Transverse colon (tissue), 4 donors: ENCODE results near the gene ICAM1. TPM values are rescaled to one million over a fixed set of nuclear protein-coding genes. Genes with fewer than 3 reads are reported as not detected.
A peak's percentile ranks its signal among the peaks of the same experiment; 100 is the strongest.

Source experiments
- DNase-seq: peaks from one replicate; pipeline ENCODE4 v3.0.0-alpha.2; 2019
- H3K27ac ChIP-seq, 4 donors: fragments of 200-600 bp; sonication (generic); 2 replicates each; pipeline ENCODE4 v1.5.1; 2016 to 2018; ENCODE audit warnings: inconsistent platforms in 4 of 4
- H3K27me3 ChIP-seq: fragments of 200-600 bp; sonication (generic); 2 replicates; pipeline ENCODE4 v1.5.1; 2017; ENCODE audit warnings: inconsistent platforms
- H3K36me3 ChIP-seq, 4 donors: fragments of 200-600 bp; sonication (generic); 2 replicates each; pipeline ENCODE4 v1.5.1; 2017 to 2019; ENCODE audit warnings: inconsistent platforms in 4 of 4
- H3K4me1 ChIP-seq, 4 donors: fragments of 200-600 bp; sonication (generic); 2 replicates each; pipeline ENCODE4 v1.5.1; 2017 to 2020; ENCODE audit warnings: inconsistent platforms in 4 of 4
- H3K4me3 ChIP-seq, 4 donors: fragments of 200-600 bp; sonication (generic); 1 replicate in 1 of 4; 2 replicates in 3 of 4; pipeline versions ENCODE4 v1.5.1 to v1.6.1; 2017 to 2019; ENCODE audit warnings: inconsistent platforms in 4 of 4
- H3K9me3 ChIP-seq, 2 donors: fragments of 200-600 bp; sonication (generic); 2 replicates each; pipeline ENCODE4 v1.5.1; 2017 to 2019; ENCODE audit warnings: inconsistent platforms in 2 of 2
- EP300 ChIP-seq: sonication (generic); formaldehyde crosslinking; IDR thresholded peaks from one replicate; pipeline ENCODE4 v1.6.1; 2017; ENCODE audit warnings: antibody characterized with exemption, low read depth
- POLR2A ChIP-seq: fragments of 450-650 bp; IDR thresholded peaks from one replicate; pipeline ENCODE4 v1.6.1; 2016; ENCODE audit warnings: antibody characterized with exemption, mild to moderate bottlenecking, moderate library complexity
- POLR2AphosphoS5 ChIP-seq, 3 donors: sonication (generic); formaldehyde crosslinking; IDR thresholded peaks; one replicate each; pipeline ENCODE4 v1.6.1; 2016; ENCODE audit warnings: antibody characterized with exemption in 3 of 3
- WGBS, 2 donors: methylation state at CpG; one replicate each; pipeline ENCODE4 v1.1.5; 2018; ENCODE audit warnings: low coverage in 1 of 2; 5-methylcytosine and 5-hydroxymethylcytosine counted together
- in situ Hi-C, 4 donors: fragments of 200-750 bp; cut with MboI; loops; one replicate each; pipeline versions ENCODE4 v1.15.0 to v1.15.1; 2017; ENCODE audit warnings: low sequenced_read_pairs in 3 of 4, low pct_ligation_motif_present in 1 of 4, low pct_unique_long_range_greater_than_20kb in 1 of 4
- intact Hi-C: fragments of 100-400 bp; cut with DNase I; formaldehyde crosslinking; loops from one replicate; pipeline ENCODE4 v1.15.1; 2023; ENCODE audit warnings: low total_unique reads
- total RNA-seq, 4 donors: library from RNA; depleted of rRNA; stranded (reverse); fragments of >200 nt; gene quantifications; one replicate each; pipeline ENCODE4 v1.1.0, GENCODE V29; 2016
- TF ChIP-seq, protein P1 (sequence below), 5 experiments: fragments of 200-600 bp in 3 of 5; fragments of 450-650 bp in 2 of 5; sonication (generic) in 3 of 5; IDR thresholded peaks; 1 replicate in 2 of 5; 2 replicates in 3 of 5; pipeline ENCODE4 v1.5.1; 2016 to 2017; ENCODE audit warnings: antibody characterized with exemption in 5 of 5, inconsistent platforms in 3 of 5, mild to moderate bottlenecking in 2 of 5, moderate library complexity in 1 of 5

Gene ICAM1
- total RNA-seq, 4 donors from 2014 or later, result 6.4 to 26.6 (median 7.7) TPM

DNA sequence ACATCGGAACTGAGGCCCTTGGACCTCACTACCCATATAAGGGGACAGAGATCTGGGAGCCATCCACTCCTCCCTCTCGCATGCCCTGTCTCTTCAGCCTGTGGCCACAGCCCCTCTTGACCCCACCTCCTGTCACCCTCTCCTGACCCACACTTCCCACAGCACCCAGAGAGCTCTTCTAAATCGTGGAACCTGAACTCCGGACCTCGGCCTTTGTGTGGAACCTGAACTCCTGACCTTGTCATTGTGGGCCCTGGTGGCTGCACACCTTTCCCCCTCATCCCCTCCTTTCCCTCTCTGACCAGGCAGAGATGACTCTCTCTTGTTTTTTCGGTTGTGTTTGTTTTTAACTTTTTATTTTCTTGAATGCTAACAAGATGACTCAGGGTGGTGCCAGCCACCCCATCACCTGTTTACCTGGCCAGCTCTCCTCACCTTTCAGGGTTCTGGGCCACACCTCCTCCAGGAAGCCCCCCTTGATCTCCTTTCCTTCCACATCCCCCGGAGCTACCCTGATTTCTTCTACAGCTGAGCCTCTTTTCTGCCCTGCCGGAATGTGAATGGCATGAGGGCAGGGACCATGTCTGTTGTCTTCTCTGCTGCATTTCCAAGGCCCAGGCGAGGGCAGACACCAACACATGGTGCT, 13.8 kb upstream of the ICAM1 start:
- TF ChIP-seq POLR2AphosphoS5 (IDR thresholded peaks at IDR 0.05) (no peak), EP300 (no peak), POLR2A (no peak)
- TF ChIP-seq, protein P1, sequence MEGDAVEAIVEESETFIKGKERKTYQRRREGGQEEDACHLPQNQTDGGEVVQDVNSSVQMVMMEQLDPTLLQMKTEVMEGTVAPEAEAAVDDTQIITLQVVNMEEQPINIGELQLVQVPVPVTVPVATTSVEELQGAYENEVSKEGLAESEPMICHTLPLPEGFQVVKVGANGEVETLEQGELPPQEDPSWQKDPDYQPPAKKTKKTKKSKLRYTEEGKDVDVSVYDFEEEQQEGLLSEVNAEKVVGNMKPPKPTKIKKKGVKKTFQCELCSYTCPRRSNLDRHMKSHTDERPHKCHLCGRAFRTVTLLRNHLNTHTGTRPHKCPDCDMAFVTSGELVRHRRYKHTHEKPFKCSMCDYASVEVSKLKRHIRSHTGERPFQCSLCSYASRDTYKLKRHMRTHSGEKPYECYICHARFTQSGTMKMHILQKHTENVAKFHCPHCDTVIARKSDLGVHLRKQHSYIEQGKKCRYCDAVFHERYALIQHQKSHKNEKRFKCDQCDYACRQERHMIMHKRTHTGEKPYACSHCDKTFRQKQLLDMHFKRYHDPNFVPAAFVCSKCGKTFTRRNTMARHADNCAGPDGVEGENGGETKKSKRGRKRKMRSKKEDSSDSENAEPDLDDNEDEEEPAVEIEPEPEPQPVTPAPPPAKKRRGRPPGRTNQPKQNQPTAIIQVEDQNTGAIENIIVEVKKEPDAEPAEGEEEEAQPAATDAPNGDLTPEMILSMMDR (IDR thresholded peaks at IDR 0.05), result no peak
- no peaks in the 10 kb centered on the region for H3K9me3 ChIP-seq
- H3K27me3 ChIP-seq, result no peaks in the 10 kb centered on the region
- H3K4me1 ChIP-seq, result peaks cover 6 to 12% (median 7%) of the 10 kb centered on the region in 4 donors
- WGBS, 2 donors, result 79 to 80% methylated on average over 4 to 9 of the region's 9 CpGs
- peaks cover 0 to 37% (median 6%) of the 10 kb centered on the region in 4 donors for H3K36me3 ChIP-seq
- no peak for DNase-seq
- no peak overlapping the region for H3K27ac ChIP-seq
- intact Hi-C loops (no loop called here), in situ Hi-C loops (loop anchor here in 1 of 4 donors (5.0 kb wide), 1 partner anchor 130 kb away; no protein-coding TSS in a partner anchor)
- H3K4me3 ChIP-seq, result no peak overlapping the region

DNA sequence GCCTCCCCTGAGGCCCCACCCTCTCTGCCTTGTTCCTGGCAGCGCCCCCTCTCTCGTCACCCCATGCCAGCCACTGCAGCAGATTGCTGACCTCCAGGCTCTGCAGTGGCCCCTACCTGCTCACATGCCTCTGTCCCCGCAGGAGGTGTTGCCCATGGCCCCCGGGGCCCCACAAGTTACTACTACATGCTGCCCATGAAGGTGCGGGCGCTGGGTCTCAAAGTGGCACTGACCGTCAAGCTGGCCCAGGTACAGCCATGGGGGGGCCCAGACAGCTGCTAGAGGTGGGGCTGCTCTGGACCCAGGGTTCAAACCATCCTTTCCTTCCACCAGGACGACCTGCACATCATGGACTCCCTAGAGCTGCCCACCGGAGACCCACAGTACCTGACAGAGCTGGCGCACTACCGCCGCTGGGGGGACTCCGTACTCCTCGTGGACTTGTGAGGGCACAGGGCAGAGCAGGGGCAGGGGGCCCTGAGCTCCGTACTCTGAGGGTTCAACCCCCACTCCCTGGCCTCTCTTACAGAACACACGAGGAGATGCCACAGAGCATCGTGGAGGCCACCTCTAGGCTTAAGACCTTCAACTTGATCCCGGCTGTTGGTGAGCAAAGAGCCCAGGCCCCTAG, 12.7 kb upstream of the ICAM1 start:
- Histone ChIP-seq H3K4me1 (peaks cover 0 to 5% (median 0%) of the 10 kb centered on the region in 4 donors), H3K27me3 (no peaks in the 10 kb centered on the region), H3K4me3 (no peak overlapping the region), H3K36me3 (peaks cover 0 to 37% (median 6%) of the 10 kb centered on the region in 4 donors), H3K27ac (no peak overlapping the region), H3K9me3 (no peaks in the 10 kb centered on the region)
- in situ Hi-C loops (loop anchor here in 1 of 4 donors (5.0 kb wide), 1 partner anchor 129 kb away; no protein-coding TSS in a partner anchor), intact Hi-C loops (no loop called here)
- WGBS, 2 donors, result 80 to 93% methylated on average over 1 to 18 of the region's 18 CpGs
- TF ChIP-seq POLR2A, result no peak
- TF ChIP-seq, protein P1 (IDR thresholded peaks at IDR 0.05), result no peak
- no peak for TF ChIP-seq POLR2AphosphoS5 (IDR thresholded peaks at IDR 0.05)
- TF ChIP-seq EP300, result no peak
- DNase-seq, result no peak

GRCh38 chr19:10259162-10259905, 11.6 kb upstream of the ICAM1 start:
- intact Hi-C loops (no loop called here), in situ Hi-C loops (loop anchor here in 1 of 4 donors (5.0 kb wide), 1 partner anchor 128 kb away; no protein-coding TSS in a partner anchor)

More at GRCh38 chr19:10259162-10259905, 11.6 kb upstream of the ICAM1 start:
- TF ChIP-seq, protein P1 (IDR thresholded peaks at IDR 0.05), result peak; percentile 64 to 72 (median 69)
- no peak for TF ChIP-seq EP300
- TF ChIP-seq POLR2A, result no peak
- Histone ChIP-seq H3K4me3 (no peak overlapping the region), H3K27me3 (no peaks in the 10 kb centered on the region), H3K4me1 (peaks cover 0 to 5% (median 0%) of the 10 kb centered on the region in 4 donors), H3K9me3 (no peaks in the 10 kb centered on the region), H3K27ac (peak overlapping the region in 1 of 4 donors; percentile 8), H3K36me3 (peaks cover 0 to 34% (median 6%) of the 10 kb centered on the region in 4 donors)
- WGBS, 2 donors, result 68 to 100% methylated on average over 1 to 32 of the region's 32 CpGs
- peak; percentile 88 for DNase-seq
